GM12892 (cell line): ENCODE data around the gene CLDN16.

ENCODE experiments used
- DNase-seq: peaks from one replicate; pipeline ENCODE4 v3.0.0; 2011; ENCODE audit not compliant: insufficient read length
- FAIRE-seq: peaks from 2 replicates; lab custom pipeline; 2011; peaks lifted over from hg19 to GRCh38; lab: Jason Lieb, UNC
- POLR2A ChIP-seq: IDR thresholded peaks from 2 replicates; pipeline ENCODE4 v1.6.1; 2011; ENCODE audit warnings: low read depth, low read length, control low read depth
- POLR2AphosphoS5 ChIP-seq: IDR thresholded peaks from 2 replicates; pipeline ENCODE4 v1.6.1; 2011; ENCODE audit warnings: low read depth, low read length, control low read depth
- TAF1 ChIP-seq: IDR thresholded peaks from 2 replicates; pipeline ENCODE4 v1.6.1; 2011; ENCODE audit warnings: low read depth, mild to moderate bottlenecking, control low read depth, low read length, borderline replicate concordance

Gene CLDN16

GRCh38 chr3:190360228-190360627 lies 27.7 kb upstream of the CLDN16 start:
- DNase-seq: no peak
- TF ChIP-seq POLR2AphosphoS5 (no peak), POLR2A (no peak)
- no peak for FAIRE-seq

- TF ChIP-seq TAF1 (no peak), POLR2AphosphoS5 (no peak), POLR2A (no peak)
- FAIRE-seq (no peak), DNase-seq (no peak)
Observed at GRCh38 chr3:190361791-190362190, 26.2 kb upstream of the CLDN16 start.

GRCh38 chr3:190362258-190362657 lies 25.7 kb upstream of the CLDN16 start:
- FAIRE-seq: no peak

DNA sequence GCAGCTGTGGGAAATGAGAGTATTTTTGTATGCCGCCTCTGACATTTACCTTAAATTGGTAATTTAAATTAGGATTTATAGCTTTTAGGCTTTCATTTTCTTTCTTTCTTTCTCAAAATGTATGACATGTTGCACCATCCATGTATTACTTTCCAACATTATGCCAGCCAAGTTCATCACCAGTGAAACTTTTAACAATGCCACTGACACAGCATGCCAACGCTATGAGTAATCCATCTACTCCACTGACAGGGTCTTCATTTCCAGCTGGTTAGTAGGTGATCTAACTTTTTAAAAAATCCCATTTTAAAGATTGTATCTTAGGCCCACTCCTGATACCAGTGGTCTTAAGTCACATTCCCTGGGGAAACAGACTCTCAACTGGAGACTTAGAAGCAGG lies 21.8 kb upstream of the CLDN16 start:
- DNase-seq (no peak), FAIRE-seq (no peak)
- TF ChIP-seq POLR2AphosphoS5 (no peak), TAF1 (no peak), POLR2A (no peak)

More at GRCh38 chr3:190362258-190362657, 25.7 kb upstream of the CLDN16 start:
- no peak for DNase-seq
- TF ChIP-seq POLR2A (no peak), TAF1 (no peak), POLR2AphosphoS5 (no peak)

DNA sequence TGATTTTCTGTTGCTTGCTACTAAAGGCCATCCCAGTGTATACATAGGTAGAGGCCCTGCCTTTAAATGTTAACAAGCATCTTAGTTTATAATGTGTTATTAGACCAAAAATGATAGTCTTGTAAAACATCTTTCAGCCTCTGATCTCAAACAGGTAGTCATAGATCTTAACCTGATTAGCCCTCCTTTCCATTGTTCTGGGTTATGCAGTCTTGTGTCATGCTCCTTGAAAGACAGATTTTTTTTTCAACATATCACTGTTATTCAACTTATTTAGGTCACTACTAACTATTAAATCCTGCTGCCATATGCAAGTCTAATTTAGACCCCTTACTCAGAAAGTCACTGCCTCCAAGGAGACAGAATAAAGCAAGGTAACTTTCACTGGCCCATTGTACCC lies 19.1 kb upstream of the CLDN16 start:
- FAIRE-seq (no peak), DNase-seq (no peak)
- no peak for TF ChIP-seq POLR2AphosphoS5
- no peak for TF ChIP-seq TAF1
- TF ChIP-seq POLR2A: no peak

DNA sequence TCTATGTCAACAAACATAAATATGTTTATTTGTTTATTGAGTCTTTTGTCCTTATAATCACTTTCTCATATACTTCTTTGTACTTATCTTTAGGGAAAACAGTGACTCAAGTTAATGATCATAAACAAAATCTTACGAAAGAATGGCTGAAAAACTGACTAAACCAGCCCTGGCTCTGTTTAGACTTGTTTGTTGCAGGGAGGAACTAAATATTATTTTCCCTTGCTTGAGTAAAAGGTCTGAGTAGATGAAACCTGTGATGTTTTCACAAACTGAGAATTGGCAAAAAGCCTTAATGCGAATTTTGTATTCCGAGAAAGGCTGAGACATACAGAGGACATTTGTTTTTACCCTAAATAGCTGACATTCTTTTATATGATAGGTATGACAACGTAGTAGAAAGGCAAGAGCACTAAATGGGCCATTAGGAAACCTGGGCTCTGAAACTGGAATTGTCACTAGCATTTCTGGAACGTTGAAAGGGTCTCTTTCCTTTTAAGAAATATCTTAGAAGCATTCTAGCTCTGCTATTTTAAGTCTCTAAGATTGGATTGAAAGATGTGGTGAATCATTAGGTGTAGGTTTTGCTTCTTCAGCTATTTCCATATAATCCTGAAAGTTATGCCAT lies 18.2 kb upstream of the CLDN16 start:
- TF ChIP-seq POLR2A (no peak), POLR2AphosphoS5 (no peak), TAF1 (no peak)
- FAIRE-seq (no peak), DNase-seq (no peak)

GRCh38 chr3:190370369-190370768 lies 17.6 kb upstream of the CLDN16 start:
- no peak for DNase-seq
- no peak for FAIRE-seq
- no peak for TF ChIP-seq POLR2A
- no peak for TF ChIP-seq POLR2AphosphoS5
- no peak for TF ChIP-seq TAF1

GRCh38 chr3:190371152-190371551 lies 16.8 kb upstream of the CLDN16 start:
- DNase-seq (no peak), FAIRE-seq (no peak)
- TF ChIP-seq TAF1 (no peak), POLR2AphosphoS5 (no peak), POLR2A (no peak)

- FAIRE-seq: no peak
- TF ChIP-seq POLR2AphosphoS5 (no peak), POLR2A (no peak), TAF1 (no peak)
- no peak for DNase-seq
Observed at GRCh38 chr3:190375246-190375645, 12.7 kb upstream of the CLDN16 start.

DNA sequence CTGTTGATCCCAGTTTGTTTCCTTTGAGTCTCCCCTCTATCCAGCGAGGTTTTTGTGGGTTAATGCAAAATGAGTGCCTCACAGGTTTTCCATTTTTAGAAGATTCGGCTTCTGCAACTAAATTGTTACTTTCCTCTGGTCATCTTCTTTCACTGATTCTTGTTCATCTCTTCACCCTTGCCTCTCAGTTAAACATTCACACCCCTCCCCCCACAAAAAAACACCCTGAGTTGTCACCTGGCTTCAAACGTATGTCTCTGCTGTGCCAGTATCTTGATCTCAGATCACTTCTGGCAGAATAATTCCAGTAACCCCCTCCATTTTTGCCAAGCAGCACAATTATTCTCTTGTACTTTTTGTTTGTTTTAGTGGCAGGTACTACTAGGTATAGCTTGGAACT lies 12.3 kb upstream of the CLDN16 start:
- TF ChIP-seq POLR2A (no peak), TAF1 (no peak), POLR2AphosphoS5 (no peak)
- DNase-seq (no peak), FAIRE-seq (no peak)

- DNase-seq: no peak
- TF ChIP-seq POLR2A (no peak), POLR2AphosphoS5 (no peak), TAF1 (no peak)
- no peak for FAIRE-seq
Observed at GRCh38 chr3:190378240-190378891, 9.6 kb upstream of the CLDN16 start.

DNA sequence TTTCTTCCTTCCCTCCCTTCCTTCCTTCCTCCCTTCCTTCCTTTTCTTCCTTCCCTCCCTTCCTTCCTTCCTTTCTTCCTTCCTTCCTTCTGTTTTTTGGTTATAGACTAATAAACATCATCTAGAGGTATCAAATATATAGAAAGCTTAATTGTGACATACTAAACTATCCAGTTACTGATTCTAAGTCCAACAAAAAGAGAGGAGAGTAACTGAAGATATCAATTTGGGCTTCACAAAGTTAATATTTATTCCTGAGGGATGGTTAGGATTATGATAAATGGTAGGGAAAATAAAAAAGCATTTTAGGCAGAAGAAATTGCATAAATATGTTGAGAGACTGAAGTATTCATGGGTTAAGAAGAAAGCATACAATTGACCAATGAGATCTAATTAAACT lies 7.8 kb upstream of the CLDN16 start:
- no peak for TF ChIP-seq TAF1
- no peak for TF ChIP-seq POLR2A
- no peak for TF ChIP-seq POLR2AphosphoS5
- DNase-seq (no peak), FAIRE-seq (no peak)
